Vagina (tissue), 2 donors: ENCODE data around the gene PCIF1. TPM values are rescaled to one million over a fixed set of nuclear protein-coding genes. Genes with fewer than 3 reads are reported as not detected.
A peak's percentile ranks its signal among the peaks of the same experiment; 100 is the strongest.
"Not testable (repeated sequence)": the region's sequence is repeated elsewhere in the genome, so short reads cannot be mapped to it uniquely, and the experiment has no call there.

Source experiments
- DNase-seq, 2 donors: peaks; one replicate each; pipeline ENCODE4 v3.0.0-alpha.2; 2017; ENCODE audit errors: extremely low spot score in 2 of 2
- H3K27ac ChIP-seq: fragments of 200-600 bp; sonication (generic); one replicate; pipeline ENCODE4 v1.5.1; 2019
- H3K27me3 ChIP-seq: fragments of 200-600 bp; sonication (generic); one replicate; pipeline ENCODE4 v1.5.1; 2019
- H3K36me3 ChIP-seq, 2 donors: fragments of 200-600 bp; sonication (generic); one replicate each; pipeline ENCODE4 v1.5.1; 2017 to 2019
- H3K4me1 ChIP-seq: fragments of 200-600 bp; sonication (generic); one replicate; pipeline ENCODE4 v1.5.1; 2019
- H3K4me3 ChIP-seq, 2 donors: fragments of 200-600 bp; sonication (generic); 1 replicate in 1 of 2; 2 replicates in 1 of 2; pipeline ENCODE4 v1.5.1; 2016 to 2019
- H3K9me3 ChIP-seq: fragments of 200-600 bp; sonication (generic); one replicate; pipeline ENCODE4 v1.5.1; 2019
- CTCF ChIP-seq, 3 experiments: fragments of 450-650 bp in 2 of 3; fragments of 200-600 bp in 1 of 3; sonication (generic) in 1 of 3; IDR thresholded peaks; one replicate each; pipeline ENCODE4 v1.5.1; 2017 to 2019; ENCODE audit warnings: antibody characterized with exemption in 3 of 3, mild to moderate bottlenecking in 2 of 3, moderate library complexity in 2 of 3
- POLR2A ChIP-seq, 2 donors: fragments of 450-650 bp; IDR thresholded peaks; one replicate each; pipeline ENCODE4 v1.6.1; 2017; ENCODE audit warnings: antibody characterized with exemption in 2 of 2, mild to moderate bottlenecking in 2 of 2, moderate library complexity in 2 of 2
- POLR2AphosphoS5 ChIP-seq, 2 donors: sonication (generic); formaldehyde crosslinking; IDR thresholded peaks; one replicate each; pipeline ENCODE4 v1.9.0; 2017; ENCODE audit warnings: antibody characterized with exemption in 2 of 2, mild to moderate bottlenecking in 2 of 2, low read depth in 1 of 2; ENCODE audit not compliant: insufficient read depth in 1 of 2
- intact Hi-C: fragments of 100-400 bp; cut with DNase I; formaldehyde crosslinking; loops from one replicate; pipeline ENCODE4 v1.15.1; 2023
- total RNA-seq: library from RNA; depleted of rRNA; stranded (reverse); fragments of >200 nt; gene quantifications from one replicate; pipeline ENCODE4 v1.2.3, GENCODE V29; 2016

Gene PCIF1
- total RNA-seq, 1 donor from 2014 or later = 36.6 TPM

DNA sequence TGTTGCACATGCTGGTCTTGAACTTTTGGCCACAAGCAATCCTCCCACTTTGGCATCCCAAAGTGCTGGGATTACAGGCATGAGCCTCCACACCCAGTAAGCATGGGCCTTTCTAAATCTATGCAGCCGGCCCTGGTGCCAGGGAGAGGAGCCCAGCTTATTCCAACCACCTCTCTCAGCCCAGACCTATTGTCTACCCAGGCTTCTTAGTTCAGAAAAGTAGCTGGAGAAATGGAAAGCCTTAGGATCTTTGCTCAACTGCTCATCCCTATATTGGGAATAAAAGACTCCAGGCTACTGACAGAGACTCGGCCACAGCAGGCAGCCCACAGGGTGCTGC is 7.8 kb upstream of the PCIF1 start:
- H3K27ac ChIP-seq = no peak overlapping the region
- TF ChIP-seq POLR2A (IDR thresholded peaks at IDR 0.05) = no peak
- no peak for TF ChIP-seq POLR2AphosphoS5 (IDR thresholded peaks at IDR 0.05; ENCODE audit: insufficient read depth in 1 of 2, low read depth in 1 of 2)
- no peak for TF ChIP-seq CTCF (IDR thresholded peaks at IDR 0.05)
- no peaks in the 10 kb centered on the region for H3K9me3 ChIP-seq
- H3K36me3 ChIP-seq = no peaks in the 10 kb centered on the region
- H3K4me1 ChIP-seq = peaks cover 16% of the 10 kb centered on the region
- no peaks in the 10 kb centered on the region for H3K27me3 ChIP-seq
- no peak overlapping the region for H3K4me3 ChIP-seq
- intact Hi-C loops = no loop called here
- no peak for DNase-seq

- Histone ChIP-seq H3K4me1 (peaks cover 16% of the 10 kb centered on the region), H3K27ac (no peak overlapping the region), H3K9me3 (no peaks in the 10 kb centered on the region), H3K27me3 (no peaks in the 10 kb centered on the region), H3K4me3 (no peak overlapping the region), H3K36me3 (no peaks in the 10 kb centered on the region)
- TF ChIP-seq POLR2AphosphoS5 (IDR thresholded peaks at IDR 0.05; ENCODE audit: insufficient read depth in 1 of 2, low read depth in 1 of 2) (no peak), CTCF (IDR thresholded peaks at IDR 0.05) (no peak), POLR2A (IDR thresholded peaks at IDR 0.05) (no peak)
- intact Hi-C loops = no loop called here
- DNase-seq = no peak
Measured at GRCh38 chr20:45927071-45927878, 7.2 kb upstream of the PCIF1 start.

- H3K9me3 ChIP-seq, H3K4me3 ChIP-seq, intact Hi-C loops, H3K36me3 ChIP-seq, H3K27me3 ChIP-seq, DNase-seq, H3K27ac ChIP-seq: not testable (repeated sequence)
- H3K4me1 ChIP-seq = peaks cover 24% of the 10 kb centered on the region
Measured at GRCh38 chr20:45931680-45932079, 2.8 kb upstream of the PCIF1 start.

DNA sequence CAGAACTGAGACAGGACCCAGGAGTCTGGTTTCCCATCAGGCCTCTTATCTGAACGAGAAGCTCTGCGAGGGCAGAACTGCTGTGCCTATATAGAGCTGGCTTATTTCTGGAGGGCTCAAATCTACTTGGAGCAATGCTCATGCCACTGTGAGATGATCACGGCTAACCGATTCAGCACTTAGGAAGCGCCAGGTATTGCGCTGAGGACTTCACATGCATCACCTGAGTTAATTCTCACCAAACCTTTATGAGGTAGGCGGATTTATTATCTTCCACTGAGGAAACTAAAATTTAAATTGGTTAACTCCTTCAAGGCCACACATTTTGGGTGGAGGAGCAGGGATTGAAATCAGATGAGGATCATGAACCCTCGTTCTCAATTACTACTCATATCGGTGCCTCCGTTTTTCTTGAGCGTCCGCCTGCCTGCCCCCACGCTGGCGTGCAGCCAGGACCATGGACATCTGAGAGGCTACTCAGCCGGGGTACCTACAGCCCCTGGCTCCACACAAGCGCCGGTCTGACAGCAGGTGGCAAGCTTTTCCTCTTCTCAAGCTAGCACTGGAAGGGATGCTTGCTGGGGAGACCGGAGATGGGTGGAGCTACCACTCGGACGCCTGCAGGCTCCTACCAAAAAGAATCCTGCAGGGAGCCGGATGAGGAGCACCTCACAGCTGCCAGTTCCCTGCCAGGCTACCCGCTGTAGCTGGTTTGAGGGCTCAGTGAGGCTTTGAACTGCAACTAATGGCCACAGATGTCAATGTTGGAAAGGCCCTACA is 1.0 kb upstream of the PCIF1 start:
- no peak for DNase-seq
- TF ChIP-seq POLR2AphosphoS5 (IDR thresholded peaks at IDR 0.05; ENCODE audit: insufficient read depth in 1 of 2, low read depth in 1 of 2) (no peak), CTCF (IDR thresholded peaks at IDR 0.05) (peak in 1 of 3 experiments; percentile 27)
- intact Hi-C loops = loop anchor here (2.0 kb wide), 1 partner anchor 43 kb away; the partner anchor contains the start of genes CTSA and NEURL2

DNA sequence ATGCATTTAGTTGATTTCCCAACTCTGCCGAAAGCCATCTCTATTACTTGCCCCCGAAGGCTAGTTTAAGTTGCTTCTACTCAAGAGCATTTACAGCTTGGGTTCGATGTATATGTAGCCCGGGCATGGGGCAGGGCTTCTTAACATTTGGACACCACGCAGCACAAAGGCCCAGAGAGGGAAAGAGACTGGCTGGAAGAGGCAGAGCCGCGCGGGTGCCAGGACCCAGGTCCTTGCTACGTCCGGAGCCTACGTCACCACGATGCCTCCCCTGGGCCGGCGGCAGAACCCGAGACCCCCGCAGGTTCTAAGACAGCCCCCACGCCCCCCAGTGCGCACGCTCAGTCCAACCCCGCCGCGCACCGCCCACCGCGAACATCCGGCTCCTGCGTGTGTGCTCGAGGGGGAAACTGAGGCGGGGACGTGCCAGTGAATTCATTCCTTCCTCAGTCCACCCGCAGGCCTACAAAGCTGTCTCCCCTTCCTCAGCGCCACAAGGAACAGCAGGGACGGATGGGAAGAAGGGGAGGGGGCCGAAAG is 367 bp upstream of the PCIF1 start:
- intact Hi-C loops = loop anchor here (2.0 kb wide), 1 partner anchor 43 kb away; the partner anchor contains the start of genes CTSA and NEURL2

More for the DNA sequence above, 1.0 kb upstream of the PCIF1 start:
- H3K4me1 ChIP-seq = peaks cover 30% of the 10 kb centered on the region
- H3K27ac ChIP-seq = peak overlapping the region; percentile 100
- H3K9me3 ChIP-seq = no peaks in the 10 kb centered on the region
- no peaks in the 10 kb centered on the region for H3K27me3 ChIP-seq
- peak overlapping the region; percentile 74 to 94 for H3K4me3 ChIP-seq
- peaks cover 0 to 13% of the 10 kb centered on the region in 2 donors for H3K36me3 ChIP-seq

More for the DNA sequence above, 367 bp upstream of the PCIF1 start:
- no peak for DNase-seq
- peaks cover 0 to 20% of the 10 kb centered on the region in 2 donors for H3K36me3 ChIP-seq
- H3K27ac ChIP-seq = peak overlapping the region; percentile 100
- TF ChIP-seq POLR2A (IDR thresholded peaks at IDR 0.05) (no peak), CTCF (IDR thresholded peaks at IDR 0.05) (no peak), POLR2AphosphoS5 (IDR thresholded peaks at IDR 0.05; ENCODE audit: insufficient read depth in 1 of 2, low read depth in 1 of 2) (no peak)
- no peaks in the 10 kb centered on the region for H3K27me3 ChIP-seq
- peaks cover 30% of the 10 kb centered on the region for H3K4me1 ChIP-seq
- no peaks in the 10 kb centered on the region for H3K9me3 ChIP-seq
- peak overlapping the region; percentile 74 to 94 for H3K4me3 ChIP-seq
